ENCODE measurements around the gene CTBS.
"Not testable (repeated sequence)": the region's sequence is repeated elsewhere in the genome, so short reads cannot be mapped to it uniquely, and the experiment has no call there.

Gene CTBS, protein sequence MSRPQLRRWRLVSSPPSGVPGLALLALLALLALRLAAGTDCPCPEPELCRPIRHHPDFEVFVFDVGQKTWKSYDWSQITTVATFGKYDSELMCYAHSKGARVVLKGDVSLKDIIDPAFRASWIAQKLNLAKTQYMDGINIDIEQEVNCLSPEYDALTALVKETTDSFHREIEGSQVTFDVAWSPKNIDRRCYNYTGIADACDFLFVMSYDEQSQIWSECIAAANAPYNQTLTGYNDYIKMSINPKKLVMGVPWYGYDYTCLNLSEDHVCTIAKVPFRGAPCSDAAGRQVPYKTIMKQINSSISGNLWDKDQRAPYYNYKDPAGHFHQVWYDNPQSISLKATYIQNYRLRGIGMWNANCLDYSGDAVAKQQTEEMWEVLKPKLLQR

DNA sequence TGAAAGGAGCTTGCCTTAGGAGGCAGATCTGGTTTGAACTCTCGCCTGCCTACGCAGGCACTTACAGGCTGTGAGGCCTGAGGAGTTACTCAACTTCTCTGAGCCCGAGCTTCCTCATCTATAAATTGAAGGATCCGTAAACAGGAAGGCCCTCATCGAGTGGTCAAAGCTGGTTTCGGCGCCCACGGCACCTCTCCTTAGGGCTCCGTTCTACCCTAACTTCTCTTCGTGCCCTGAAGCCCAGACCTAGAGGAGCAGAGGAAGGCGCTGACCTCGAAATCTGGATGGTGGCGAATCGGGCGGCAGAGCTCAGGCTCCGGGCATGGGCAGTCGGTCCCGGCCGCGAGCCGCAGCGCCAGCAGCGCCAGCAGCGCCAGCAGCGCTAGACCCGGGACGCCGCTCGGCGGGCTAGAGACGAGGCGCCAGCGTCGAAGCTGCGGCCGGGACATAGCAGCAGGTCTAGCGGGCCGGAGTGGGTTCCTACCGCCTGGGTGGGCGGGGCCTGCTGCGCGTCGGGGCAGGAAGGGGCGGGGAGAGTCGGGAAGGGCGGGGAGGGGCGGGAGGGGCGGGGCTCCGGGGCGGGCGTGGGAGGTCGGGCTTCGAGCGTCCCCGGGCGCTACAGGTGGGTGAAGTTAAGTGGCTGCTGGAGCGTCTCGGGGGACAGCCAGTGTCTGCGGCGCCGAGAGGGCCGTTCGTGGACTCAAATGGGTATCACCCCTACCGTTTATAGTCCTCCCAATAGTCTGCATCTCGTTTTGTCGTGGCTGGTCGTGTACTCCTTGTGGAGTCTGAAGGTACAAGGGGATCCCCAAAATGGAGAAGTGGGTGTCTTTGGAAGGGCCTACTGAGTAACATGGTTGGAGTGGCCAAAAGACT, at the start of gene CTBS:
Gene CTBS, minus strand, starts transcription at position 474 of the 876 bp plus-strand sequence. Its CDS starts 25 bp downstream, at position 449.
- DNase-seq (ENCODE audit: low read depth in 1 of 2, low spot score in 1 of 2), result peak; percentile 73 to 78

DNA sequence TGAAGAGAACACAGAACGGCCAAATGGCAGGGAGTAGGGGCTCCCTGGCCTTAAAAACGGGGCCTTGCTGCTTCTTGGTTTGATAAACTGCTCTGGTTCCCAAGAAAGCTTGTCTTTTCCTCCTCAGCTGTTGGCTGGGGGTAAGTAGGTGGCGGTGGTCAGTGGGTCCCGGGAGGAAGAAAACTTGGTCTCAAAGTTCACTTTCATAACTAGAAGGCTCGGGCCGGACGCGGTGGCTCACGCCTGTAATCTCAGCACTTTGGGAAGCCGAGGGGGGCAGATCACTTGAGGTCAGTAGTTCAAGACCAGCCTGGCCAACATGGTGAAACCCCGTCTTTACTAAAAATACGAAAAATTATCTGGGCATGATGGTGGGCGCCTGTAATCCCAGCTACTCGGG, 47.3 kb upstream of the CTBS start:
- no peak for DNase-seq (ENCODE audit: low read depth in 1 of 2, low spot score in 1 of 2)

DNA sequence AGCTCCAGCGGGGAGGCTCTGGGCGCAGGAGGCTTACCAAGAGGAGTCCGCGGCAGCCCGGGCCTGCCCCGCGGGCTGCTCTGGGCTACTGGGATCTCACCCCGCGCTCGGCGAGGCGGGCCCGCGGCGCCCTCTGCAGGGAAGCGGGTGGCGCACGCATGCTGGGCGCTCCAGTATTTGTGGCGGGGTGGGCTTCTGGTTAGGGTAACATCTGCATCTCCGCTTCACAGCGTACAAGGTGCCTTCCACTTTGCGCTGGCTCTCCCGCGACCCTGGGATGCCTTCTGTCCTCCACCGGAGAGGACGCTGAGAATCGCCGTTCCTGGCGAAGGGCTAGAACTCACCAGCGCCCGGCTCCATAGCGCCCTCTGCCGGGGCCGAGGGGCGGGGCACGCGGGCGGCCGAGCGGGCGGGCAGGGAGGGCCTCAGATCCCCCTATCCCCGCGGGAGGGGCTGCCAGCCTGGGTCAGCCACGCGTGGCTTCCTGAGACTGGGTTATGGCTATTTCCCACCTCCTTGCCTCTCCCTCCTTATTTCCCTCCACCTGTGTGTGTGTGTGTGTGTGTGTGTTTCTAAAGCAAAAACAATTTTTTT, 46.6 kb upstream of the CTBS start:
- DNase-seq (ENCODE audit: low read depth in 1 of 2, low spot score in 1 of 2), result peak; percentile 65 to 73

DNA sequence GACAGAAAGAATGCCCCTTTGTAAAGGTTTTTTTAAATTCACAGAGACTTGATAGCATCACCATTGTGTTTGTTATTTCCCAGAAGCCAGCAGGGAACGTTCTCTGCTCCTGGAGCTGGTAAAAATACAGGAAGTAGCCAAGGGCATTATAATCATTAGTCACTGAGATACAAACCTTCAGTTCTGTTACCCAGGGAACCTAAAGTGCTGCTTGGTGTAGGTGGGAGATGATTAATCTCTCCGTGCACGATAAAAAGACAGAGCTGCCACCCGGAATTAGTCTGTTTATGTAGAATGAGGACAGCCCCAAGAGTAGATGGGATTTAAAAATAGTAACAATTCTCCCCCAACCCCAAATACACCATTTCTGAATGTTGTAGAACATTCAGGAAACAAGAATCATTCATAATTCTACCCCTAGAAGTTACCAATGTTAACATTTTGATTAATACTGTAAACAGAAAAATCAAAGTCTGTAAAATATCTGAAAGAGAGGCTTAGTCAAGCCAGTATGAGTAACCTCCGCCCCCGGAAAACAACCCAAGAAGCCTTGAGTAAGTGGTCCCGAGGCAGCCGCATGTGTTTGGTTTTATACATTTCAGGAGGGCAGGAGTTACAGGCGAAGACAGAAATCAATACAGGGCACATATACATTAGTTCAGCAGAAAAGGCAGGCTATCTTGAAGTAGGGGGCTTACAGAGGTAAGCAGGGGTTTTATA, 45.3 kb upstream of the CTBS start:
- peak in 1 of 2 donors; percentile 11 for DNase-seq (ENCODE audit: low read depth in 1 of 2, low spot score in 1 of 2)

DNA sequence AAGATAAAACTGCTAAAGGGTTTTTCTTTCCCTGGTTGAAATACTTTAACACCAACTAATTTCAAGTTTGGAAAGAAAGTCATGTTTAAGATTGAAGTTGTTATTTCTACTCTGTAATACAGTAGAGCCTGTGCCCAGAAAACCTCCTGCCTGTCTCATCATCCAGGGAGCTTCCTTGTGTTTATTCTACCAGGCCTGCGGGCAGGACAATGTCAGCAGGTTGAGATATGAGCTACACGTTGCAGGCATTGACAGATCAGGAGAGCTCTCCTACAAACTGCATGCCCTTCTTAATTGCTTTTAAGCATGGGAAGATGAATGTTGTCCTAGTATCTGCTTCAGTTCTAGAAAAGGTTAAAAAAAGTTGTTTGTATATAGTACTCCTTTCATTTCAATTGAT, 43.1 kb upstream of the CTBS start:
- no peak for DNase-seq (ENCODE audit: low read depth in 1 of 2, low spot score in 1 of 2)

DNA sequence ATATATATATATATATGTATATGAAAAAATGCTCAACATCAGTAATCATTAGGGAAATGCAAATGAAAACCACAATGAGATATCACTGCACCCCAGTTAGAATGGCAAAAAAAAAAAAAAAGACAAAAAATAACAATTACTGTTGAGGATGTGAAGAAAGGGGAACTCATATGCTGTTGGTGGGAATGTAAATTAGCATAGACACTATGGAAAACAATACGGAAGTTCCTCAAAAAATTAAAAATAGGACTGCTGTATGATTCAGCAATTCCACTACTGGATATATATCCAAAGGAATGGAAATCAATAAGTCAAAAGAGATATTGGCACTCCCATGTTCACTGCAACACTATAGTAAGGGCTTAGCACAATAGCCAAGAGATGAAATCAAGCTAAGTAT, 41.5 kb upstream of the CTBS start:
- DNase-seq (ENCODE audit: low read depth in 1 of 2, low spot score in 1 of 2), result no peak

DNA sequence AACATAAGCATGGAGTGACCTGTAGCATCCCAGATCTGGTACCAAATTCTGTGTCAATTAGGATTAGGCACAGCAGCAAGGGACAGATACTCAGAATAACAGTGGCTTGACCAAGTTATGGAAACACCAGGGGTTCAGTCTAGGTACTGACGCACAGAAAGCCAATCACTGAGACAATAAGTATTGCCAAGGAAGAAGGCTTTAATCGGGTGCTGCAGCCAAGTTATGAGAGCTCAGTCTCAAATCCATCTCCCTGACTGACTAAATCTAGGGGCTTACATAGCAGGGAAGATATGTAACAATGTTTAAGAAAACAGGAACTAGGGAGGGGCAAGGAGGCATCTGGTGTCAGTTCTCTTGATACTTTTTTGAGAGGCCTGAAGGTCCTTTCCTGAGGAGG, 39.6 kb upstream of the CTBS start:
- DNase-seq (ENCODE audit: low read depth in 1 of 2, low spot score in 1 of 2), result no peak

DNA sequence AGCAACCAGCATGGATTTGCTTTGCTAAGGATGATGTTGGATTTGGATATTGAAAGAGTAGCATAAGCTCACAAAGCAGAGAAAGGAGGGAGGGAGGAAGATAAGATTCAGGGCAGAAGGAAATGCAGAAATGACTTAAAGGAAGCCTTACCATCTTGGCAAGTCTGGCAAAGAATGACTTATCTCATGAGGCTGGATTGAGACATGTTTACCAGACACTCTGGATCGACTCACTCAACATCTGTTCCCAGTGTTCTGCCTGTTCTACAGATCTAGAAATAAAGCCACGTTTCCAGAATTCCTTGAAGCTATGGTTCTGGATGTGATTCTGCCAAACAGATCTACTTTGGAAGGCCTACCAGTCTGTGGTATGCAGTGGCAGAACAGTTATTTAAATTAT, 38.8 kb upstream of the CTBS start:
- no peak for DNase-seq (ENCODE audit: low read depth in 1 of 2, low spot score in 1 of 2)

DNA sequence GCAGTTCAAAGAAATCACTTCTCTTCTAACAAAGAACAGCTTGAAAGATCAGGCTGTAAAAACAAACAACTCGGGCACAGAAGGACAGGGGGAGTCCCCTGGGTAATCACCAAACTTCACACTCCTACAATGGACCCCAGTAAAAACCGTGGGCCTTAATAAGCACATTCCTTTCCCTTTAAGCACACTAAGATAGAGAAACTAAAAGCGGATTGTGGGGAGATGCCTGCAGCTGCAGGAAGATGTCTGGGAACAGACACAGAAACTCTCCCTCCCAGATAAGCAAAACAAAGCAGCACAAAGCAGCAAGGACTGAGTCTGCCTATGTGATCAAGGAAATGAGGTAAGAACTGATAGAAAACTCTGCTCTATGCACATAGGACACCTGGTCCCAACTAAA, 37.6 kb upstream of the CTBS start:
- no peak for DNase-seq (ENCODE audit: low read depth in 1 of 2, low spot score in 1 of 2)

DNA sequence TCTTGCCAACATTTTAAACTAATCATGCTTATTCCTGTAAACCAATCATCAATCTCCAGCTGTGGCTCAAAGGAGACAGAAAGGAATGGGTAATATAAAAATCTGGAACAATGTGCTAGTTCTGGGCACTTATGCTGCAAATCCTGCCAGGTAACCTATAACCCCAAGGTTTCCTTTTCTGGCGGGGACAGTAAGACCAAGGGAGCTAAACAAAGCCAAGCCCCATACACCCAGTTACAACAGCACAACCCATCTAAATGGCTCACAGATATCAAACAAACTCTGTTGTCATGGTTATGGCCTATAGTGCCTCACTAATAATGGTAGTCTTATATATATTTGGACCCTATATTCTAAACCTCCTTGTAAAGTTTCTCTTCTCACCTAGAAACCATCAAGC, 36.9 kb upstream of the CTBS start:
- no peak for DNase-seq (ENCODE audit: low read depth in 1 of 2, low spot score in 1 of 2)

DNA sequence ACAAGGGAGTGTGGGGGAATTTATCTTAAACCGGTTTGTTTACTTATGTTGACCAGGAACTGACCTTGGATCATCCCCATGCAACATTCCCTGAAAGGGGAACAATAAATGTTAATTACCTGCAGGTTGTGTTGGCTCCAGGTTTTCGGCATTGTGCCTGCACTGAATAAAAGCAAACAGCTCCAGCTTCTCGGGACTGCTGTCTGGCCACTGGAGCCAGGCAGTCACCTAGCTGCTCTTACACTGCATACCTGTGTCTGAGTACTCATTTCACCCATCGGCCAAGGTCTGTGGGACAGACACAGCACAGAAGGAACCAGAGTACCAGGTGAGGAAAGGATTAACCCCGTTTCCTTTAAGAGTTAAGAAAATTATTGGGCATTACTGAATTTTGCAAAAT, 32.7 kb upstream of the CTBS start:
- no peak for DNase-seq (ENCODE audit: low read depth in 1 of 2, low spot score in 1 of 2)

DNA sequence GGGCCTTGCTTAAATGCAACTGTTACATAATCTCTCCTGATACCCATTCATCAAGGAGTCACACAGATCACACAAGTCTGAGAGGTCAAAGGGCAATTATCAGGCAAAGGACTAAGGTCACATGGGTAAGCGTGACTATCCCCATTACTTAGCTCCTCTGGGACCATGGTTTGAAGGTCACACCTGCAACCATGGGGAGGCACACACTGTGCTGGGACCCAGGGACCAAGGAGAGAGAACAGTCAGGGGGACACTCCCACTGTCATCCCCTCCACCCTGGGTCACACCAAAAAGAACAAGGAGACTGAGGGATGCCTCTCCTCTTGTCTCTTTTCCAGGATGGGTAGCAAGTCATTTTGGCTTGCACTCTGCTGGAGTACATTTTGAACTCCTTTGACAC, 30.9 kb upstream of the CTBS start:
- no peak for DNase-seq (ENCODE audit: low read depth in 1 of 2, low spot score in 1 of 2)

DNA sequence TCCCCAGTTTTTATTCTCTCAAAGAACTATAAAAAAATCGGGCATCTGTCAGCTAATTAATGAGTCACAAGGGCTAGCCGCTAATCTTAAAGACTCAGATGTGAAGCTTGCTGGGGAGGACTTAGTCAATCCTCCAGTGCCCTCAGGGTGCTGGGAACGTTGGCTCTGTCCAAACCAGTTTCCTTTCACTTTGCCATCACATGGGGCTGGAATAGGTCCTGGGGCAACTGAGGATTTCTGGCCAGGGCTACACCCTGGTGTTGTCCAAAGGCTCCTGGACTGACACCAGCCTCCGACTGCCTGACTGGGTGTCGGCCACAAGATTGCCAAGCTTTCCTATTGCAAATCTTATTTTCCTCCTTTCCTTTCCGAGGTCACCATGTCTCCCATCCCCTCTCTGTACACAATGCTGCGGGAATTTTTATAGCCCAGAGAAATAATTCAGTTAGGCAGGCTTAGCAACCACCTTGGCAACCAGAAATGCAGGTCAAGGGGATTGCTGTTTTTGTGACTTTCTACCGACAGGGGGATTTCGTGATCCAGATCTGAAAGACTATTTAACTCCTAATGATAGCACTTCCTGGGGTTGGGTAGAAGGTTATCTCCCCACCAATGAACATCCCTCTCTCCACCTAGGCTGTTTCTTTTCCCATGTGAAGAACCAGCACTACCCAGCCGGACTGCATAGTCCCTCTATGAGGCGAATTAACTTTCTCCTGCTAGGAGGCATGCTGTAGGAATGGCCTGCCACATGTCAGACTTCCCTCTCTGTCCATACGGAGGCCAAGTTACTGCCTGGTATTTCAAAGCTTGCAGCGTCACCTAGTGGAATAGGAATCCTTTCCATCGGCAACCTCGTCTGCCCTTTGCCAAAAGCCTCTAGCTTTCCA, 29.9 kb upstream of the CTBS start:
- DNase-seq (ENCODE audit: low read depth in 1 of 2, low spot score in 1 of 2), result no peak

DNA sequence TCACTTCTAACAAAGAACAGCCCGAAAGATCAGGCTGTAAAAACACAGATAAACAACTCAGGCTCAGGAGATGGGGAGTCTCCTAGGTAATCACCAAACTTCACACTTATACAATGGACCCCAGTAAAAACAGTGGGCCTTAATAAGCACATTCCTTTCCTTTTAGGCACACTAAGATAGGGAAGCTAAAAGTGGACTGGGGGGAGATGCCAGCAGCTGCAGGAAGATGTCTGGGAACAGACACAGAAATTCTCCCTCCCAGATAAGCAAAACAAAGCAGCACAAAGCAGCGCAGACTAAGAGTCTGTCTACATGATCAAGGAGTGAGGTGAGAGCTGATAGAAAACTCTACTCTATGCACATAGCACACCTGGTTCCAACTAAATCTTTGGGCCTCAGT, 29.0 kb upstream of the CTBS start:
- DNase-seq (ENCODE audit: low read depth in 1 of 2, low spot score in 1 of 2), result no peak

DNA sequence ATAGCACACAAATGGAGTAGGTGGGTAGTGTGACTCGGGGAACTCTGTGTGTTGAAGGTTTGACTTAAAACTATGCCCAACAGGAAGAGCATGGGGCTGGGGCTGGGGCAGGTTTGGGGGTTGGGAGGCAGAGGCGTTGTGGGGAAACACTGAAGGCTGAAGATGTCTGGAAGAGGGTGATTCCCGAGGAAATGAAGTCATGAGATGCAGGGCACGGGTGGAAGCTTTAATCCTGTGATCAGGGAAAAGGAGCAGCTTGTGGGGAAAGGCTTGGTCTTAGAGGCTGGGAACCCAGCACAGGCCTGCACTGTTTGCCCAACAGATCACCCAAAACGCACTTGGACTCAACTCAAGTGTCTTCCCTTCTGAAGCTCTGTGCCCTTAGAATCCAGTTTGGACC, 26.6 kb upstream of the CTBS start:
- DNase-seq (ENCODE audit: low read depth in 1 of 2, low spot score in 1 of 2), result no peak

DNA sequence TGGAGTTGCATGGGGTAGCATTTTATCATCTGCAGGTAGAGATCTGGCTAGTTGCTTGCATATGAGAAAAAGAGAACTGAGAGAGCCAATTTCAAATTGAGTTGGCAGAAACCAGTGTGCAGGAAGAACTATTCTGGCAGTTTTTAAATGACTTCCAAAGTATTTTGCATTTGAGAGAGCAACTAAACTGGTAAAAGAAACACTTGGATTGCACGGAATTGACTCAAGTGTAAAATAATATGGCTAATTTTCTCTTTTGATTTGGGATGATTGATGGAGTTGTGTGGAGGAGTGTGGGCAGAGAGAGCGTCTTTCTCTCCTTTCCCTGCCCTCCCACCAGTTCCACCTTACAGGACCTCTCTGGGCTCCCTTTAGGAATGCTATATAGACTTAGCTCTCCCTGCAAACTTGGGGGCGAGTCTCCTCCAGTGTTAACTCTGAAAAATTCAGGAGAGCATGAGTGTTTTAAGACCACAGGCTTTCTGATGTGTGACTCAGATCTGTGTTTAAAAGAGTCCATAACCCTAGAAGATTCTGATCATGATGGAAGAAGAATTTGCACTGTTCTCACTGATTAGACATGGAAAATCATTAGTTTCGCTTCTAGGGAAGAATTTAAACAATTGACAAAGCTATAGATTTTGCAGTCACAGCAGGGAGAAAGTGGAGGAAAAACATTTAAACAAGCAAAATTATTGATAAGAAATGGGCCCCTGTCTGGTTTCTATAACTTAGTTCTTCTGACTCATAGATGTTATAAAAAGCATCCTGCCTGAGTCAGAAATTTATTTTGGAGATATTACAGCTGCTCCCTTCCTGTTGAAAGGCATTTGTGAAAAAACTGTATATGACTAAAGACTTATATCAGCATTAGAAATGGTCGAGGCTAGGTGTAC, 24.9 kb upstream of the CTBS start:
- DNase-seq (ENCODE audit: low read depth in 1 of 2, low spot score in 1 of 2), result no peak

DNA sequence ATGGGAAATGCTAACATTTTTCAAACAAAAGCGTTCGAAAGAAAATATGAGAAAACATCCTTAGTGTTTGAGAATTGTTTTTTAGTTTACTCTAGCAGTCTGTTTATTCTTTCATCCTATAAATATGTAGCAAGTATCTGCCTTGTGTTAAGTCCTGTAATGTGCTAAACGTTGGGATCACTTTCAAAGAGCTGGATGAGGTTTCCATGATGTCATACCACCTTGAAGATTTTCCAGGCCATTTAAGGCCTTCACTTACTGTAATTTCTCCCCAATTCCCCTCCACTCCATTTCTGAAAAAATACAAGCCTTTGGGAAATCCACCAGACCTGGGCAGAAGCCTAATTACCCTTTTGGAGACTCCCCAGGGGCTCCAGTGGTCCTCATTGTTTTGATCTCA, 24.2 kb upstream of the CTBS start:
- DNase-seq (ENCODE audit: low read depth in 1 of 2, low spot score in 1 of 2), result no peak

DNA sequence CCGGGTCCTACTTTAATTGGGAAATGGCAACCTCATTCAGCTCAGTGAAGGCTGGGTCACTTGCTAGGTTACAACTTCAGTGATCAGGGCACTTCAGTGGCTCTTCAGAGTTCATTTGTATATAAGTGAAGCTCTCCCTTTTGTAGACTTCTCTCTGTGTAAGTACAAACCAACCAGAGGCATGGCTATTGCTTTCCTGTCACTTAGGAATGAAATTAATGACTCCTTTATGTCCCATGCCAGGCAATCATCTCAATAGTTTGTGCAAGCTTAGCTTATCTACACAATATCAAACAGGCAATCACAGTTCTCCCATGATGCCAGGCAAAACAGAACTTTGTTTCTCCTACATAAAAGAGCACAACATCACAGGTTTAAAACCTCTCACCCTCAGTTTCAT, 22.8 kb upstream of the CTBS start:
- no peak for DNase-seq (ENCODE audit: low read depth in 1 of 2, low spot score in 1 of 2)

DNA sequence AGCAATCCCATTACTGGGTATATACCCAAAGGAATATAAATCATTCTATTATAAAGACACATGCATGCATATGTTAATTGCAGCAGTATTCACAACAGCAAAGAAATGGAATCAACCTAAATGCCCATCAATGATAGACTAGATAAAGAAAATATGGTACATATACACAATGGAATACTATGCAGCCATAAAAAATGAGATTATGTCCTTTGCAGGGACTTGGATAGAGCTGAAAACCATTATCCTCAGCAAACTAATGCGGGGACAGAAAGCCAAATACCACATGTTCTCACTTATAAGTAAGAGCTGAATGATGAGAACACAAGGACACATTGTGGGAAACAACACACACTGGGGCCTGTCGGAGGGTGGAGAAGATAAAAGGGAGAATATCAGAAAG, 20.7 kb upstream of the CTBS start:
- not testable (repeated sequence) for DNase-seq (ENCODE audit: low read depth in 1 of 2, low spot score in 1 of 2)

Data from stimulated activated CD4-positive, alpha-beta T cell treated with anti-CD3 and anti-CD28 coated beads, Interleukin-15, amount 100 ng/mL, for 1 hour (primary cell).